Mesothelial cell of epicardium (in vitro differentiated cells): Measurements from ENCODE around the gene PCBP4. TPM values are rescaled to one million over a fixed set of nuclear protein-coding genes. Genes with fewer than 3 reads are reported as not detected.
"Not testable (repeated sequence)": the region's sequence is repeated elsewhere in the genome, so short reads cannot be mapped to it uniquely, and the experiment has no call there.

Experiments used
- DNase-seq, 2 experiments: peaks; one replicate each; pipeline ENCODE4 v3.0.0; 2021; ENCODE audit warnings: low spot score in 2 of 2; ENCODE audit not compliant: unreplicated experiment in 2 of 2
- H3K27ac Mint-ChIP-seq: 2 replicates; pipeline ENCODE4 v1.8.0; 2021; ENCODE audit warnings: mixed read lengths
- H3K27me3 Mint-ChIP-seq: 2 replicates; pipeline ENCODE4 v1.8.0; 2021; ENCODE audit warnings: low read depth, mixed read lengths
- H3K36me3 Mint-ChIP-seq: 2 replicates; pipeline ENCODE4 v1.8.0; 2021; ENCODE audit warnings: mixed read lengths
- H3K4me1 Mint-ChIP-seq: 2 replicates; pipeline ENCODE4 v1.8.0; 2021; ENCODE audit warnings: mixed read lengths
- H3K4me3 Mint-ChIP-seq: 2 replicates; pipeline ENCODE4 v1.8.0; 2021; ENCODE audit warnings: mild to moderate bottlenecking, moderate library complexity, mixed read lengths
- H3K9me3 Mint-ChIP-seq: 2 replicates; pipeline ENCODE4 v1.8.0; 2021; ENCODE audit warnings: mixed read lengths
- CTCF ChIP-seq: fragments of 200-600 bp; sonication (generic); IDR thresholded peaks from one replicate; pipeline ENCODE4 v1.5.0; 2021; ENCODE audit warnings: antibody characterized with exemption; ENCODE audit not compliant: unreplicated experiment
- total RNA-seq: library from RNA; stranded (reverse); gene quantifications from 3 replicates; pipeline ENCODE4 v1.2.1, GENCODE V29; 2021

Gene PCBP4
- total RNA-seq, 1 donor from 2014 or later: 62.0 TPM

GRCh38 chr3:51932471-51933370, 34.5 kb downstream of the PCBP4 start:
- no peak for DNase-seq
- Mint-ChIP-seq H3K9me3 (no peaks in the 10 kb centered on the region), H3K36me3 (peaks cover 17% of the 10 kb centered on the region), H3K4me1 (no peaks in the 10 kb centered on the region), H3K27me3 (no peaks in the 10 kb centered on the region), H3K4me3 (no peak overlapping the region), H3K27ac (no peak overlapping the region)
- TF ChIP-seq CTCF: no peak

DNA sequence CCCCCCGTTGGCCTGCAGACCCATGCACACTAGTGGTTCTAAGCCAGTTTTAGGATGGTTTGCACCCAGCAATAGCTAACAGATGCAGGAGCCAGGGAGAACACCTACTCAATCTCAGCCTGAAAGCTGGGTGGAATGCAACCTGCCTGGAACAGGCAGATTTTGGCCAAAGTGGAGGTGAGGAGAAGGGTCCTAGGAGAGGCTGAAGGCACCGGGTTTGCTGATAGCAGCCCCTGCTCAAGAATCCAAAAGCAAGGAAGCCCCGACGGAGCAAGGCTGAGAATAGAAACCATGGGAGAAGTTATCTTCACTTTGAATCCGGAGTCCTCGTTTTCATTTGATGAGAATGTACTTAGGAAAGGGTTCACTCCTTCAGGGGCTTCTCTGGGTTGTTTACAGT, 35.5 kb downstream of the PCBP4 start:
- no peaks in the 10 kb centered on the region for H3K27me3 Mint-ChIP-seq
- no peak overlapping the region for H3K4me3 Mint-ChIP-seq
- no peak for TF ChIP-seq CTCF
- H3K4me1 Mint-ChIP-seq: no peaks in the 10 kb centered on the region
- H3K9me3 Mint-ChIP-seq: no peaks in the 10 kb centered on the region
- H3K36me3 Mint-ChIP-seq: peaks cover 17% of the 10 kb centered on the region
- H3K27ac Mint-ChIP-seq: no peak overlapping the region
- peak in 1 of 2 experiments; percentile 16 for DNase-seq

- DNase-seq: no peak
- peaks cover 13% of the 10 kb centered on the region for H3K36me3 Mint-ChIP-seq
- no peaks in the 10 kb centered on the region for H3K4me1 Mint-ChIP-seq
- no peaks in the 10 kb centered on the region for H3K27me3 Mint-ChIP-seq
- TF ChIP-seq CTCF: no peak
- H3K9me3 Mint-ChIP-seq: no peaks in the 10 kb centered on the region
- H3K27ac Mint-ChIP-seq: no peak overlapping the region
- H3K4me3 Mint-ChIP-seq: no peak overlapping the region
Measured at GRCh38 chr3:51930439-51930838, 36.8 kb downstream of the PCBP4 start.

- peak in 1 of 2 experiments; percentile 37 for DNase-seq
- no peaks in the 10 kb centered on the region for H3K27me3 Mint-ChIP-seq
- no peaks in the 10 kb centered on the region for H3K4me1 Mint-ChIP-seq
- no peak for TF ChIP-seq CTCF
- H3K9me3 Mint-ChIP-seq: no peaks in the 10 kb centered on the region
- H3K4me3 Mint-ChIP-seq: no peak overlapping the region
- no peak overlapping the region for H3K27ac Mint-ChIP-seq
- peaks cover 7% of the 10 kb centered on the region for H3K36me3 Mint-ChIP-seq
Measured at GRCh38 chr3:51929420-51930003, 37.7 kb downstream of the PCBP4 start.

GRCh38 chr3:51928981-51929380, 38.3 kb downstream of the PCBP4 start:
- not testable (repeated sequence) for H3K4me1 Mint-ChIP-seq, H3K36me3 Mint-ChIP-seq, H3K27me3 Mint-ChIP-seq, H3K27ac Mint-ChIP-seq, H3K9me3 Mint-ChIP-seq, H3K4me3 Mint-ChIP-seq
- peak in 1 of 2 experiments; percentile 24 for DNase-seq

- DNase-seq: peak in 1 of 2 experiments; percentile 24
- H3K36me3 Mint-ChIP-seq: peaks cover 1% of the 10 kb centered on the region
- no peak overlapping the region for H3K27ac Mint-ChIP-seq
- no peaks in the 10 kb centered on the region for H3K27me3 Mint-ChIP-seq
- H3K4me1 Mint-ChIP-seq: no peaks in the 10 kb centered on the region
- TF ChIP-seq CTCF: no peak
- no peaks in the 10 kb centered on the region for H3K9me3 Mint-ChIP-seq
- no peak overlapping the region for H3K4me3 Mint-ChIP-seq
Measured at GRCh38 chr3:51928438-51928837, 38.8 kb downstream of the PCBP4 start.
